A172 (cell line): Measurements from ENCODE around the gene TTLL12. TPM values are rescaled to one million over a fixed set of nuclear protein-coding genes. Genes with fewer than 3 reads are reported as not detected.

Source experiments
- DNase-seq: peaks from one replicate; pipeline ENCODE4 v3.0.0-alpha.2; 2015; ENCODE audit warnings: low spot score
- total RNA-seq: library from RNA; depleted of rRNA; stranded (reverse); fragments of >200 nt; shearing (Covaris generic); gene quantifications from 2 replicates; pipeline ENCODE4 v1.2.3, GENCODE V29; 2014; rRNA removed

Gene TTLL12
- 35.3 and 37.1 TPM in 2 replicates for total RNA-seq

- DNase-seq, result no peak
Observed at GRCh38 chr22:43186272-43187170, at the start of gene TTLL12. TSS of gene TTLL12 (minus strand) at chr22:43187134. CDS start at chr22:43187069, 65 bp downstream.

DNA sequence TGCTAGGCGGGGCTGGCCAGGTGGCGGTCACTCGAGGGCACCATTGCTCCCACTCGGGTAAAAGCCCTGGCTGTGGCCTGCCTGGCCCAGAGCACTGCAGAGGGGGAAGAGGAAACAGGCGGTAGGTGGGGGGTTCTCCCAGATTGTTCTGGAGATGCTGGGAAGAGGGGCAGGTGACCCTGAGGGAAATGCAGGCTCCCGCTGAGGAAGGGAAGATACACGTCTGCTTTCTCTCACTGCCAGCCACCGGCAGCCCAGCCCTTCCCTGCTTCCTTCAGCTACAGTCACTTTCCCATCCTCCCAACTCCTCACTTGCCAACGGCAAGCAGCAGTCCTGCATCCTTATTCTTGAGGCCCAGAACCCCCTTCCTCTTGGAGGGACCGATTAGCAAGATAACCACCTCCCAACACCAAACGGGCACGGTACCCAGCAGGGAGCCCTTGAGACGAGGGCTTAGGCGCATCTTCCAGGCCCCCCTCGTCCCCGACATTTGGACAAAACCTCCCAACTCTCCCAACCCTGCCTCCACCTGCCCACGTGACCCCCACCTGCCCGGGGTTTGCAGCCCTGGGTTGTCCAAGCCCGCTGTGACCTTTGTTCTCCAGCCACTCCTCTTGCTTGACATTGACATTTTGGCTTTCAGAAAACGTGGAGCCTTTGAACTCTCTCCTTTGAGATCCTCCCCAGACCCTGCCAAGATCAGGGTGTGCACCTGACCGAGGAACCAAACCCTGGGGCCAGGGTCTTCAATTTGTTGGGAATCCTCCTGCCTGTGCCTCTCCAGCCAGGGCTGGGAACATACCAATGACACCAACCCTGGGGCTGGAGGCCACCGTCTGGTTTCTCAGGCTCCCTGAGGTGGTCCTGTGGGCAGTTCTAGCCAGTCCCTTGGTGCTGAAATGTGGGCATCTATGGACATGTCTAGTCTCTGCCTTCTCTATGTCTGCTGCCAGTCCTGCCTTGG lies 48.8 kb upstream of the TTLL12 start:
- DNase-seq, result no peak

DNA sequence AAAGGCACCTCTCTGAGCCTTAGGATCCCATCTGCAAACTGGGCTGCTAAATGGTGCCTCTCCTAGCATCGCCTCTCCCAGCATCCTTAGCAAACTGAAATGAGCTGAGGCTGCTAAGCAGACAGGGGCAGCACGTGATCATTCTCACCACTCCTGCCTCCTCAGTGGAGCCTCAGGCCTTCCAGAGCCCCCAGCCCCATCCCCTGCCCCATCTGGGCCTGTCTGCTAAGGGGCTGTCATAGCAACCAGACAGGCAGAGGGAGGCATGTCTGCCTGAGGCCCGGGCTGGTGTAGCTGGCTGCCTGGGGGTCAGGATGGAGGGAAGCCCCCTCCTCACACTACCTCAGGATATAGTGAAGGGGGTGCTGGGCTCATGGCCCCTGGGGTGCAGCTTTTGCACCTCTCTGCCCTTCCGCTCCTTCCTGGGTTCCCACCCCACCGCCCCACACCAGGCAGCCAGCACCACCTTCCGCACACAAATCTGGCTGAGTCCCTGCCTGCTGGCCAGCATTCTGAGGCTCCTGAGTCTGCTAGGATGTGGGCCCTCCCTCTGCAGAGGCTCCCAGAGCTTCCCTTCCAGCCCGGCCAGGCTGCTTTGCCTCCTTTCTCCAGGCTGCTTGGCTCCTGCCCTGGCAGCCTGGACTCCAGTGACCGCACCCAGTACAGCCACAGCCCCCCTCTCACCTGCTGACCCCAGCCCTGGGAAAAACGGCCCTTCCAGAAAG lies 47.5 kb upstream of the TTLL12 start:
- DNase-seq, result no peak

- DNase-seq, result no peak
Observed at GRCh38 chr22:43233529-43233928, 46.6 kb upstream of the TTLL12 start.

DNA sequence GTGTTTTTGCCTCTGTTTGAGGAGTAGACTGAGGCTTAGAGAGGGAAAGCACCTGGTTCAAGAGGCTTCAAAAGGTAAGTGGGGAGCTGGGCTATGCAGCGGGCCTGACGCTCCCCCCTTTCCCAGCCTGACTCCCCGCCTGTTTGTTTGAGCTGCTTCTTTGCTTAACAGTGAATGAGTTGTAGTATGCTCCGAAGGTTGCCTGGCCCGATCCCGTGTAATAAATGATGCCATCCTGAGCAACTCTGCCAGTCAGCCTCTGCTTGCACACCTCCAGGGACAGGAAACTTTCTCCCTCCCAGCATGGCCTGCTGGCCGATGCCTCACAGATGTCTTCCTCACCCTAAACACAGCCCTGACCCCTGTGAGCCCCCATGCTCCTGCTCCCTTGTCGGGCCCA lies 45.5 kb upstream of the TTLL12 start:
- DNase-seq, result no peak

DNA sequence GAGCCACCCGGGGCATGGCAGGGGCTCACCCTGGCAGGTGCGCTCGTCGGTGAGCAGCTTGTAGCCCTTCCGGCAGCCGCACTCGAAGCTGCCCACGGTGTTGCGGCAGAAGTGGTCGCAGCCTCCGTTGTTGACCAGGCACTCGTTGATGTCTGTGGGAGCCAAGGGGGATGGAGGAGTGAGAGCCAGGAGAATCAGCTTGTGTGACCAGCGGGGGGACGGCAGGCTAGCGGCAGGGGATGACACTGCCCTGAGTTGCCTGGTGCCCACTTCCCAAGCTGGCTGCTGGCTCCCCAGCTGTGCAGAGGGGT lies 44.7 kb upstream of the TTLL12 start:
- DNase-seq, result no peak

- peak; percentile 33 for DNase-seq
Observed at GRCh38 chr22:43230971-43231723, 44.2 kb upstream of the TTLL12 start.

DNA sequence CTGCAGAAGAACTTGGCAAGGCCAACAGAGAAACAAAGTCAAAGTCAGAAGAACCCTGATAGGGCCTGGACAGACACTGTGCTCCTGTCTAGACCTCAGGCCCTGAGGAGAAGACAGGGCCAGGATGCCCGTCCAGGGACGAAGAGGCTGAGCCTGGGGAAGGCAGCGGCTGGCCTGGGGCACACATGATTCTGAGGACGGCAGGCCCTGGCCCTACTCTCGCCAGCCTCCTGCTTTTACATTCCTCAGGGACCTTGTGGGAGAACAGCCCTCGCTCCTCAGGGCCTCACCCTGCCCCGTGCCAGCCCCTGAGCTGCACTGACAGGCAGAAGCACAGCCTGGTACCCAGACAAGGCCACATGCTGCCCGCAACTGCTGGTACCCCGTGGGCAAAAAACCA lies 43.6 kb upstream of the TTLL12 start:
- DNase-seq, result no peak

GRCh38 chr22:43228863-43229262 lies 41.9 kb upstream of the TTLL12 start:
- no peak for DNase-seq

GRCh38 chr22:43228330-43228729 lies 41.4 kb upstream of the TTLL12 start:
- DNase-seq, result no peak

DNA sequence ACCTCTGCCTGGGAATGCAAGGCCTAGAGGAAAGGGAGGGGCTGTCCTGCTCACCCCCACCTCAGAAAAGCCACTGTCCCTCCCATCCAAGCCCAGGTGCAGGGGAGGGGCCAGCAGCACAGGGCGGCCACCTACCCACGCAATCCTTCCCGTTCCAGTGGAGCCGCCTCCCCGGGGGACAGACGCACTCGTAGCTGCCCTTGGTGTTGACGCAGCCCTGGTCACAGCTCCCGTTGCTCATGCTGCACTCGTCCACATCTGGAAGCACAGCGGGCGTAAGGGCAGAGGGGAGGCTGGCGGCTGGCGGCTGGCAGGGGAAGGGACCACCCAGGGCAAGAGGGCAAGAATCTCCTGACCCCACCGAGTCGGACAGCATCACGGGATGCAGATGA lies 40.3 kb upstream of the TTLL12 start:
- no peak for DNase-seq

DNA sequence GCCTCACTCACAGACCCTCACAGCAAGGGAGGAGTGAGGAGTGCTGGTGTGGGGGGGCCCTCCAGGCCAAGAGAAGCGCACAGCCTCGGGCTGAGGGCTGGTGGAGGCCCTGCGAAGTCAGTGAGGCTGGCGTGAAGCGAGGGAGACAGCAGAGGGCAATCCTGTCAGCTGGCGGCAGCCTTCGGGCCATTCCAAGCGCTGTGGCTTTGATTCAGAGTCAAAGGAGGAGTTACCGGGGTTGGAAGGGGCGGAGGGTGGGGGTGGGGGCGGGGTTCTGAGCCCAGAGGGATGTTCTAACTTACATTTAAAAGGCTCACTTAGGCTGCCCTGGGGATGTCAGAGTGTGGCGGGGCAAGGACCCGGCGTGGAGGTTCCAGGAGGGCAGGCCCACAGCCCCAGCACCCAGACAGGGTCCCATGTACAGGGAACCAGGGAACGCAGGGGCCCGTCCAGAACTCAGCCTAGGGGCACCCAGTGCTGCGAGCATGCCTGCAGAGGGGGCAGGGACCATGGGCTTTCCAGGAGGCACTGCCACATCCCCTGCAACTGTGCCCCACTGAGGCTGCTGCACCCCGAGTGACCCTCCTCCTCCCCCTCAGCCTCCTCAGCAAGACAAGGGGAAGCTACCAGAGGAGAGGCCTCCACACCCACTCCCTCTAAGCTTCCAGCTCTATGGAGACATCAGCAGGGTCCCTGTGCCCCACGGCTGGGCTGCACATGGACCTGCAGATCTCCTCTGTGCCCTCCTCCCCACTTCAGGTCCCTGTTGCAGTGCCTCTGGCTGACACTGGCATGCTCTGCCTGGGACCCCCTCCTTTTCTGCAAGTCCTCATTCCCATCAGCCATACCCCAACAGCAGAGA lies 39.7 kb upstream of the TTLL12 start:
- no peak for DNase-seq

DNA sequence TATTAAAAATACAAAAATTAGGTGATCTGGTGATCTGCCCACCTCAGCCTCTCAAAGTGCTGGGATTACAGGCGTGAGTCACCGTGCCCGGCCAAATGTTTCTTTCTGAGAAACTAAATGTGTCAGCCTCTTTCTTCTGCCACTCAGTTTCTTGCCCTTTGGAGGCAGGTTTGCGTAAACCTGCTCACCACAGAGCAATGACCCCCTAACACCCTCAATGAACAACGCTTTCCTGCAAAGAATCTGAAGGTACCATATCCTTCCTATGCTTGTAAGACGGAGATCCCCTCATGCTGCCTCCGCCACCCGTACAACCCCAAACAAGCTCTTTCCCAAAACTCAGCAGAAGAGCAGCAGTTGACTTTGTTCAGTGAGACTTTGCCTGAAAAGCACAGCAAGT lies 38.7 kb upstream of the TTLL12 start:
- DNase-seq, result no peak

DNA sequence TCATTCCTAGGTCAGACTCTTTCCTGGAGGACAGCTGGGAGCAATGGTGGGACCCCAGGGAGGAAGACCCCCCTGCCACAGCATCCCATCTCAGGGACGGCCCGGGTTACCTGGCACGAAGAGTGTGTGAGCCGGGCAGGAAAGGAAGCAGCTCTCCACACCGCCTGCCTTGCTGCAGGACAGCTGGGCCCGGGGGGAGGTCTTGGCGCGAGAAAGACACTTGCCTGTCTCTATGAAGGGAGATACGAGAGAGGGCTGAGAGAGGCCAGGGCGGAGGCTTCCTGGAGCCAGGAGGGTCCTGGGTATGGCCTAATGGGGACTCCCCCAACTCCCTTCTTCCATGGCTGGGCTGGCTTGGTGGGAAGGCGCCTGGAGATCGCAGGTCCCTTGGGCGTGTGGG lies 36.1 kb upstream of the TTLL12 start:
- DNase-seq, result no peak

DNA sequence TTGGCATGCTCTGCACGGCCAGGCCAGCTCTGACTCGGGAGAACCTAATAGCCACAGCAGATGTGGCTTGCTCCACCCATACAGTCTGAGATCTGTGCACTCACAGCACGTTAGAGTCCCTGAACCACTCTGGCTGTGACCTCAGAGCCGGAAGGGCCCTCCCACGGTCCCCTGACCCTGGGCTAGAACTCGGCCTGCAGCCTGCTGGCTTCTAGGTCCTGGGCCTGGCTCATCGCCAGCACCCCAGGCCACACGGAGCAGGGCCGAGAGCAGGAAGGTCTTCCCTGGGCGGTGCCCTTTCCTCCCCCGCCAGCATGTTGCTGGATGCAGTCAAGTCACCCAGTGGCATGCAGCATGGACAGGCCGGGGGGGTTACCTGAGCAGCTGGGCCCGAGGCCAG lies 35.3 kb upstream of the TTLL12 start:
- no peak for DNase-seq

DNA sequence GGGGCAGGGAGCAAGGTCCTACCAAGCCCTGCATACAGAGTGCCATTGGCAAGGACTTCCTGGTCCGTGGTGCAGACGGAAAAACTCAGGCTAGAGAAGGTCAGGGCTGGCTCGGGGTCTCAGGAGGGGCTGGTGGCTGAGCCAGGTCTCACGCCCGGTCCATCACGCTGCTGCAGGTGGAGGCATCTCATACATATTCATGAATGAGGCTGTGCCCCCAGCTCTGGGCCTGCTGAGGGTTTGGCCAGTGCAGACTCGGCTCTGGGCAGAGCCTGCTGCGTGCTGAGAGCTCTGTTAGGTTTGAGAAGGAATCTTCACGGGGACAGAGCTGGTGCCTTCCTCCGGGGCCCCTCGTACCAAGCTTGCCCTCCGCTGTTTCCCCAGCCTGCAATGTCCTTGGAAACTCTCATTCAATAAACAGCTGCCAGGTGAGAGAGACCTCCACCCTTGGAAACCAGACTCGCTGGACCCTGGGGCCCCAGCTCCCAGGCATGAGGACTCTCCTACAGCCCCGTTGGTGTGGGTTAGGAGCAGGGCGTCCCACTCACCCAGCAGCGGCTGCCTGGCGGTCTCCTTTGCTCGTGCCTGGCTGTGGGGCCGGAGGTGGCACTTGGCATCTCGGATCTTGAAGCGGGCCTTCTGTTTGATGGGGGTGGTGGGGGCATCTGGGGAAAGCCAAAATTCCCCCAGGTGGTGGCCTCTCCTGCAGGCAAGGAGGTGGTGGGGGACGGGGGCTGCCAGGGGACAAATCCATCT lies 33.9 kb upstream of the TTLL12 start:
- DNase-seq, result no peak

GRCh38 chr22:43218786-43219185 lies 31.9 kb upstream of the TTLL12 start:
- DNase-seq, result no peak

GRCh38 chr22:43217285-43218030 lies 30.5 kb upstream of the TTLL12 start:
- no peak for DNase-seq

DNA sequence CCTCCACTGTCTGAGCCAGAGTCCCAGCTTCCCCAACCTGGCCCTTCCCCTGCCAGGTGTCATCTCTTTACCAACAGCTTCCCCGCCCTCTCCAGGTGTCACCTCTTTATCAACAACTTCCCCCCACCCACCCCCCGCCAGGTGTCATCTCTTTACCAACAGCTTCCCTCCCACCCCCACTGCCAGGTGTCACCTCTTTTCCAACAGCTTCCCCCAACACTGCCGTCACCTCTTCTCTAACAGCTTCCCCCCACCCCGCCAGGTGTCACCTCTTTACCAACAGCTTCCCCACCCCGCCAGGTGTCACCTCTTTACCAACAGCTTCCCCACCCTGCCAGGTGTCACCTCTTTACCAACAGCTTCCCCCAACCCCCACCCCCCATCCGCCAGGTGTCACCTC lies 29.8 kb upstream of the TTLL12 start:
- DNase-seq, result no peak
